Testis (tissue), 3 donors: ENCODE measurements around the gene C17orf78. TPM values are rescaled to one million over a fixed set of nuclear protein-coding genes. Genes with fewer than 3 reads are reported as not detected.
A peak's percentile ranks its signal among the peaks of the same experiment; 100 is the strongest.

Source experiments
- DNase-seq: peaks from one replicate; pipeline ENCODE4 v3.0.0-alpha.2; 2019
- H3K27ac ChIP-seq, 2 donors: fragments of 200-600 bp; sonication (generic); one replicate each; pipeline ENCODE4 v1.5.1; 2019
- H3K27me3 ChIP-seq: fragments of 200-600 bp; sonication (generic); one replicate; pipeline ENCODE4 v1.5.1; 2019
- H3K36me3 ChIP-seq: fragments of 200-600 bp; sonication (generic); one replicate; pipeline ENCODE4 v1.5.1; 2017; ENCODE audit warnings: low read depth; ENCODE audit errors: missing control alignments
- H3K4me1 ChIP-seq: fragments of 200-600 bp; sonication (generic); one replicate; pipeline ENCODE4 v1.5.1; 2019
- H3K4me3 ChIP-seq, 2 donors: fragments of 200-600 bp; sonication (generic); one replicate each; pipeline ENCODE4 v1.5.1; 2017 to 2019
- H3K9me3 ChIP-seq: fragments of 200-600 bp; sonication (generic); one replicate; pipeline ENCODE4 v1.5.1; 2017
- POLR2A ChIP-seq: fragments of 450-650 bp; IDR thresholded peaks from one replicate; pipeline ENCODE4 v1.6.1; 2017; ENCODE audit warnings: antibody characterized with exemption, mild to moderate bottlenecking, moderate library complexity
- WGBS, 2 donors: methylation state at CpG; one replicate each; pipeline ENCODE4 v1.1.5; 2018; 5-methylcytosine and 5-hydroxymethylcytosine counted together
- intact Hi-C: fragments of 100-400 bp; cut with DNase I; formaldehyde crosslinking; loops from one replicate; pipeline ENCODE4 v1.15.1; 2023; ENCODE audit warnings: low total_unique reads
- polyA plus RNA-seq: library from polyadenylated mRNA; stranded (reverse); fragments of 350-450 nt; fragmentation: Illumina TruSeq; extraction: RNeasy Lipid Tissue Mini Kit (QIAGEN cat#74804); gene quantifications from one replicate; pipeline ENCODE4 v1.2.3, GENCODE V29; 2014; ENCODE audit warnings: low read depth, low replicate concordance; ENCODE audit not compliant: insufficient read depth
- total RNA-seq, 2 donors: library from RNA; depleted of rRNA; stranded (reverse); fragments of >200 nt; gene quantifications; one replicate each; pipeline ENCODE4 v1.2.3, GENCODE V29; 2016
- TF ChIP-seq, protein P1 (sequence below), 3 experiments: fragments of 450-650 bp in 2 of 3; fragments of 200-600 bp in 1 of 3; sonication (generic) in 1 of 3; IDR thresholded peaks; one replicate each; pipeline ENCODE4 v1.5.1; 2016 to 2019; ENCODE audit warnings: antibody characterized with exemption in 3 of 3, mild to moderate bottlenecking in 2 of 3, moderate library complexity in 1 of 3

C17orf78 gene
- total and polyA plus RNA-seq, 3 donors from 2014 or later: 0.56 to 2.7 (median 2.0) TPM

DNA sequence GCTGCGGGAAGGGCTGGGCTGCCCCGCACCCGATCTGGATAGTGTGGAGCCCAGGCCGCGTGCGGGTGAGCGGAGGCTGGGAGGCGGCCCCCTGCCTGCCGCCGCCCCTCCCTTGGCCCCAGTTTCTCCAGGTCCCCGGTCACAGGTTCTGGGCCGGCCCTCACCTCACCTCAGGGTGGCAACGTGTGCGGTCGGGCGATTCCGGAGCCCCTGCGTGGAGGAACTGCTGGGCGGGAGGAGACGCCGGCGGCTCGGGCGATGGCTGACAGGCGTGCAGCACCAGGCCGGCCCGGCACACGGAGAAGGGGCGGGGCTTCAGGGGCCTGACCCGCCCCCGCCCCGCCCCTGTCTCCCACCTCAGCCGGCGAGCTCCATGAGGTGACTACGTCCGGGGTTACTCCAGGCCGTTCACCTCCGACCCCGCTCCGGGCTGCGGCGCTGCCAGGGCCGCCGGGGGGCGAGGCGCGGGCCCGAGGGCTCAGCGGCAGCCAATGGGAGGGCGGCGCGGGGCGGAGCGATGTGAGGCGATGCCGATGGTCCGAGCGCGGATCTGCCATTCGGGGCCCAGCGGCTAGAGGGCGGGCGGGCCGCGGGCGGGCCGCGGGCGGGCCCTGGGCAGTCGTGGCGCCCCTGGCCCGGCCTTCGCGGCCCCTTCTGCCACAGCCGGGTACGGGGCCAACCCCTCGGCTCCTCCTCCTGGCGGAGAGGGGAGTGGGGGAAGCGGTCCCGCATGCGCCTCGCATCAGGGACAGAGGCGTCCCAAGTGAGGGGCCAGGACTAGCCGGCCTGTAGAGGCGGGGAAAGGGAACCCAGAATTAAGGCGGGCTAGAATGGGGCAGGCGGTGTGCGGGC, 16.7 kb upstream of the C17orf78 start:
- H3K9me3 ChIP-seq: no peaks in the 10 kb centered on the region
- peaks cover 14% of the 10 kb centered on the region for H3K4me1 ChIP-seq
- intact Hi-C loops: no loop called here
- H3K36me3 ChIP-seq: no peaks in the 10 kb centered on the region
- 0 to 2% methylated on average over 10 to 67 of the region's 88 CpGs for WGBS, 2 donors
- H3K27me3 ChIP-seq: no peaks in the 10 kb centered on the region
- peak overlapping the region; percentile 88 to 94 for H3K27ac ChIP-seq
- H3K4me3 ChIP-seq: peak overlapping the region; percentile 66 to 82
- TF ChIP-seq, protein P1, sequence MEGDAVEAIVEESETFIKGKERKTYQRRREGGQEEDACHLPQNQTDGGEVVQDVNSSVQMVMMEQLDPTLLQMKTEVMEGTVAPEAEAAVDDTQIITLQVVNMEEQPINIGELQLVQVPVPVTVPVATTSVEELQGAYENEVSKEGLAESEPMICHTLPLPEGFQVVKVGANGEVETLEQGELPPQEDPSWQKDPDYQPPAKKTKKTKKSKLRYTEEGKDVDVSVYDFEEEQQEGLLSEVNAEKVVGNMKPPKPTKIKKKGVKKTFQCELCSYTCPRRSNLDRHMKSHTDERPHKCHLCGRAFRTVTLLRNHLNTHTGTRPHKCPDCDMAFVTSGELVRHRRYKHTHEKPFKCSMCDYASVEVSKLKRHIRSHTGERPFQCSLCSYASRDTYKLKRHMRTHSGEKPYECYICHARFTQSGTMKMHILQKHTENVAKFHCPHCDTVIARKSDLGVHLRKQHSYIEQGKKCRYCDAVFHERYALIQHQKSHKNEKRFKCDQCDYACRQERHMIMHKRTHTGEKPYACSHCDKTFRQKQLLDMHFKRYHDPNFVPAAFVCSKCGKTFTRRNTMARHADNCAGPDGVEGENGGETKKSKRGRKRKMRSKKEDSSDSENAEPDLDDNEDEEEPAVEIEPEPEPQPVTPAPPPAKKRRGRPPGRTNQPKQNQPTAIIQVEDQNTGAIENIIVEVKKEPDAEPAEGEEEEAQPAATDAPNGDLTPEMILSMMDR (IDR thresholded peaks at IDR 0.05): peak; percentile 19 to 40 (median 30)
- no peak for TF ChIP-seq POLR2A
- DNase-seq: peak; percentile 96

DNA sequence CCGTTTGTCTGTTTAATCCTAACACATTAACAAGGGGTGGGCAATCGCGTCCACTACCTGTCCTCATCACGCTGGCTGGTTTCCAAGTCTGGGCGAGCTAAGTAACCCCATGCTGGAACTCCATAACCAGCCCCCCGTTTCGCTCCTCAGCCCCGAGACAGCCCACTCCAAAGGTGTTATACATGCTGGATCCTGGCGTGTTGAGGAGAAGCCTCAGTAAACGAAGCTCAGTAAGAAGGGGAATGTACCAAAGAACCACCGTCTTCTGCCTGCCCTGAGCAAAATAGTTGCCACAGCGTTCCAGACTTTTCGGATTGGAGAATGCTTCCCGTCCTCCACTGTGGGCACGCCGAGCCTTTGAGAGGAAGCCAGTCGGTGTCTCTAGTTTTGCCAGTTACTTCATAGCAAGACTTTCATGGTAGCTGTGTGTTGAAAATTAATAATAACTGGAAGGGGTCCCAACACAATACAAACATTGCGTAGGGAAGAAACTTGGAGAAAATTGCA, 16.1 kb upstream of the C17orf78 start:
- intact Hi-C loops: no loop called here
- peak overlapping the region; percentile 66 to 82 for H3K4me3 ChIP-seq
- H3K4me1 ChIP-seq: peaks cover 14% of the 10 kb centered on the region
- DNase-seq: no peak
- no peaks in the 10 kb centered on the region for H3K36me3 ChIP-seq
- peak overlapping the region; percentile 88 to 94 for H3K27ac ChIP-seq
- TF ChIP-seq POLR2A: no peak
- TF ChIP-seq, protein P1 (IDR thresholded peaks at IDR 0.05): no peak
- WGBS, 2 donors: 2 to 4% methylated on average over 15 to 18 of the region's 18 CpGs
- H3K27me3 ChIP-seq: no peaks in the 10 kb centered on the region
- no peaks in the 10 kb centered on the region for H3K9me3 ChIP-seq

DNA sequence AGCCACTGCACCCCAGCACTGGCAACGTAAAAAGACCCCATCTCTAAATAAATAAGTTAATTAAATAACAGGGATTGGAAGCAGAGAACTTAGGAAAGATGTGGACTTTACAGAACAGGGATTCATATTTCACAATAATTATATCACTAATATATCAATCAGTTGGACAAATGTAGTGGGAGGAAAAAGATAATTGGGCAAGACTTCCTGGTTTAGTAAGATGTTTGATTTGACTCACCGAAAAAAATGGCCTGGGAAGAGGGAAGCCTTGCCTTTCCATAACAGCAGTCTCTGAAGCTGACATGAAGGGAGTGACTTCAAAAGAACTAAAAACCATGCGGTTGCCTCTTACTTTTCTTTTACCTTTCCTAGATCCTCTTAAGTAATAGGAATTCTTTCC, 15.2 kb upstream of the C17orf78 start:
- WGBS, 2 donors: 67 to 73% methylated on average over 3 of the region's 3 CpGs
- intact Hi-C loops: no loop called here

DNA sequence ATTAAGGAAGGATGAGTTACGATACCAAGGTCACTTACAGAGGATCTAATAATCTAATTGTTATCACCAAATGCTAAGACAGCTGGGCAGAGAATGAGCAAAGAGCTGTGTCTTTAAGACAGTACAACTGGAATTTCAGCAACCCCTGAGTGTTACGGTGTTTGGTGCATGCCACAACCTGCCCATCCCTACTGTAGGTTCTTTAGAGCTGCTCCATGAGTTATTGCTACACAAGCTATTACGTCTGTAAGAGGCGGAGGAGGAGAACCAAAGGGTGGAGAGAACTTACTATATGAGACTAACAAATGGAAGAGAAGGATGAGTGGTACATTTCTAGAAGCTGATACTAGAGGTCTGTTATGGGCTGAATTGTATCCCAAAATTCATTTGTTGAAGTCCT, 14.2 kb upstream of the C17orf78 start:
- no peak for TF ChIP-seq POLR2A
- TF ChIP-seq, protein P1 (IDR thresholded peaks at IDR 0.05): no peak
- WGBS, 2 donors: 73 to 94% methylated on average over 4 of the region's 4 CpGs
- intact Hi-C loops: no loop called here

More for the DNA sequence above, 15.2 kb upstream of the C17orf78 start:
- Histone ChIP-seq H3K4me1 (peaks cover 14% of the 10 kb centered on the region), H3K9me3 (no peaks in the 10 kb centered on the region), H3K36me3 (no peaks in the 10 kb centered on the region), H3K4me3 (no peak overlapping the region), H3K27ac (no peak overlapping the region), H3K27me3 (no peaks in the 10 kb centered on the region)
- no peak for DNase-seq
- TF ChIP-seq, protein P1 (IDR thresholded peaks at IDR 0.05): no peak
- no peak for TF ChIP-seq POLR2A

More for the DNA sequence above, 14.2 kb upstream of the C17orf78 start:
- H3K36me3 ChIP-seq: no peaks in the 10 kb centered on the region
- H3K27ac ChIP-seq: no peak overlapping the region
- H3K4me3 ChIP-seq: no peak overlapping the region
- H3K4me1 ChIP-seq: peaks cover 14% of the 10 kb centered on the region
- no peak for DNase-seq
- no peaks in the 10 kb centered on the region for H3K27me3 ChIP-seq
- no peaks in the 10 kb centered on the region for H3K9me3 ChIP-seq
